Stimulated activated CD4-positive, alpha-beta T cell treated with anti-CD3 and anti-CD28 coated beads, Interleukin-15, amount 100 ng/mL, for 24 hours (primary cell): Measurements from ENCODE around the gene WBP2.
A peak's percentile ranks its signal among the peaks of the same experiment; 100 is the strongest.
"Not testable (repeated sequence)": the region's sequence is repeated elsewhere in the genome, so short reads cannot be mapped to it uniquely, and the experiment has no call there.

Experiments used
- DNase-seq: peaks from one replicate; pipeline ENCODE4 v3.0.0-alpha.2; 2020

Gene WBP2

GRCh38 chr17:75888484-75888883 lies 33.3 kb upstream of the WBP2 start:
- no peak for DNase-seq

DNA sequence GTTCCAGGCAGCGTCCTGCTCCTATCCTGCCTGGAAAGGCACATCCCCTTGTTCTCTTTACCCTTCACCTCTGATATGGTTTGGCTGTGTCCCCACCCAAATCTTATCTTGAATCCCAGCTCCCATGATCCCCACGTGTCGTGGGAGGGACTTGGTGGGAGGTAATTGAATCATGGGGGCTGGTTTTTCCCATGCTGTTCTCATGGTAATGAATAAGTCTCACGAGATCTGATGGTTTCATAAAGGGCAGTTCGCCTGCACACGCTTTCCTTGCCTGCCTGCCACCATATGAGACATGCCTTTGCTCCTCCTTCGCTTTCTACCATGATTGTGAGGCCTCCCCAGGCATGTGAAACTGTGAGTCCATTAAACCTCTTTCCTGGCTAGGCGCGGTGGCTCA lies 30.7 kb upstream of the WBP2 start:
- DNase-seq = not testable (repeated sequence)

- DNase-seq = no peak
These were observed 30.3 kb upstream of the WBP2 start for GRCh38 chr17:75885431-75885830.

DNA sequence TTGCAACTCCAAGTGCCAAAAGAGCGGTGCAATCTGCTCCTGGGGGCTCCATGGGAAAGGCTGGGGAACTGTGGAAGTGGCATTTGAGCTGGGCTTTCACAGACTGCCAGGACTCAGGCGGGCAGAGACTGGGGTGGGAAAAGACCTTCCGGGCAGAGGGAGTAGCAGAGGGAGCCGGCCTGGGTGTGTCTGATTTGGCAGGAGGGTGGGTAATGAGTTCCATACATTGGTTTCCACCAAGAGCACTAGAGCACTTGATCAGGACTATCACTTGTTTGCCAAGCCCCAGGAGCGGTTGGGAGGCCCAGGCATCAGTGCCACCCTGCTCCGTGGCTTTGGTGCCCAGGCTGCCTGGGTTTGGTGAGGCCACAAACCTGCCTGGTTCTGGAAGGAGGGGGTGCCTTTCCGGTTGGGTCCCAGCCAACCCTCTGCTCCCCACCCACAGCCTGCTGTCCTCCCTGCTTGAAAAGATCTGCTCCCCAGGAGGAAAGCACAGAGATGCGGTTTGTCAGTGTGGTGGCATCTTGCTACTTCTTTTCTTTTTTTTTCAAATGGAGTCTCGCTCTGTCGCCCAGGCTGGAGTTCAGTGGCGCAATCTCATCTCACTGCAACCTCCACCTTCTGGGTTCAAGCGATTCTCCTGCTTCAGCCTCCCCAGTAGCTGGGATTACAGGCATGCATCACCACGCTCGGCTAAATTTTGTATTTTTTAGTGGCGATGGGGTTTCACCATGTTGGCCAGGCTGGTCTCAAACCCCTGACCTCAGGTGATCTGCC lies 26.7 kb upstream of the WBP2 start:
- DNase-seq = no peak

DNA sequence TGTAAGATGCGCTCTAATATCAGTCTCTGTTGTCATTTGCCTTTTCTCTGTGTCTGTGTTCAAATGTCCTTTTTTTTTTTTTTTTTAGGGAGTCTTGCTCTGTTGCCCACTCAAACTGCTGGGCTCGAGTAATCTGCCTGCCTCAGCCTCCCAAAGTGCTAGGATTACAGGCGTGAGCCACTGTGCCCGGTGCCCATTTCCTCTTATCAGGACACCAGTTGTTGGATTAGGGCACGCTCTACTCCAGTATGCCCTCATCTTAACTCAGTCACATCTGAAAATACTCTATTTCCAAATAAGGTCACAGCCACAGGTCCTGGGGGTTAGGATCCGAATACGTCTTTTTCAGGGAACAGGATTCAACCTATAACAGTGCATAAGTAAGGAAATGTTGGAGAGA lies 25.1 kb upstream of the WBP2 start:
- DNase-seq = no peak

DNA sequence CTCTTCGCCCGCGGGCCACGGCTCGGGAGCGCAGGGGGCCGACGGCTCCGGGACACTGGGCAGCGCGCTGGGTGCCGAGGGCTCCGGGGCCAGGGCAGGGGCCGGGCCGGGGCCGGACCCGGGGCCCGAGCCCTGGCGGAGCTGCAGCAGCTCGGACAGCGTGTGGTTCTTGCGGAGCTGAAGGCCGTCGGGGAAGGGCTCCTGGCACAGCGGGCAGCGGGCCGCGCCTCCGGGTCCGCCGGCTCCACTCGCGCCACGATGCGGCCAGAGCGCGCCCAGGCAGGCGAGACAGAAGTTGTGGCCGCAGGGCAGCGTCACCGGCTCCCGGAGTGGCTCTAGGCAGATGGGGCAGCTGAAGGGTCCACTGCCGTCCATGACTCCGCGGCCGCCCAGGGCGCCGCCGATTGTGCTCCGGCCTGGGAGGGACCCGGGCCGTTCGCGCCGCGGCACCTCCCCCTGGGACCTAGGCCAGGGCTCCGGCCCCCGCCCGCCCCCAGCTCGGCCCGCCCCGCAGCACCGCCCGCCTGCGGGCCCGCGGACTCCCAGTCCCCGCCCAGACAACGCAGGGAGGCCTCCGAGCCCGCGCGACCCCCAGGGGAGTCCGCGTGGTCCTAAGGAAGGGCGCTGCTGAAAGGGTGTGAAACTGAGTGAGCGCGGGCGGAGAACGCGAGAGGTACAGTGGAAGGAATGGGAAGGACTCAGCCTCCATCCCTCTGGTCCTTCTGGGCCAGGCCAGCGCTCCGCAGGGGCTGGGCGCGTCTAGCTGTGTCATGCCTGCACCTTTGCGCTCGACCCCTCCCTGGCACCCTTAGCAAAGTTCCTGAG lies 23.3 kb upstream of the WBP2 start, which contains the start of gene TRIM47:
Gene TRIM47, minus strand, starts transcription at position 408 of the 825 bp plus-strand sequence. Its CDS starts 33 bp downstream, at position 375.
- peak; percentile 39 for DNase-seq

GRCh38 chr17:75877752-75878173 lies 22.6 kb upstream of the WBP2 start:
- peak; percentile 77 for DNase-seq

DNA sequence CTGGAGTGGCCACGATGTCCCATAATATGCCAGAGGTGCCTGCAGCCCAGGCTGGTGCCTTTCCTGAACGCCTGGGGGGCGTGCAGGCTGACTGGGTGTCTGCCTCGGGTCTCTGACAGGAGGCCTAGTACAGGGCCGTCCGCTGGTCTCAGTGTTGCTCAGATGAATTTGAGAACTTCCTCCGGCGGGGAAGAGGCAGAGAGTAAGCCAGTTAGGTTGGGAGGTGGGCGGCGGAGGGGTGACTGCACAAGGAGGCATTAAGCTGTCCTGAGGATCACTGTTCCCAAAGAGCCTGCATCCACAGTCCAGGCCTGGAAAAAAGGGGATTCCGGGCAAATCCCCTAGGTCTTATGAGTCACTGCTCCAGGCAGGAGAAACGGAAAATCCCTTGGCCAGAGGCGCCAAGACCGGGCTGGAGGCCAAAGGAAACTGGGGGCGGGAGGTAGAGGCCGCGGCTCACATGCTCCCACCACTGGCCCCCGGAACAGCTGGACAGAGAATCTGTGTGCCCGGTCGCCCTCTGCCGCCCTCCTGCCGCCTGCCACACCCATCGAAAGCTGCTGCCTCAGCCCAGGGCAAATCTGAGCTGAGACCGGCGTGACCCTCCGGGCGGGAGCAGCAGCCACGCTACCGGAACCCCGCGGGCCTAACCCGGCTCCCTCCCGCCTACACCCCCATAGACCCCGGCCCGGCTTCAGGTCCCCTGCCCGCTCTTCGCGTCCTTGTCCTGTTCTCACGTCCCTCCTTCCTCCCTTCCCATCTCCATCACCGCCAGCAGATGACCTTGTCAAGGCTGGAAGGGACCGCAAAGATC lies 22.0 kb upstream of the WBP2 start:
- DNase-seq = peak; percentile 71

DNA sequence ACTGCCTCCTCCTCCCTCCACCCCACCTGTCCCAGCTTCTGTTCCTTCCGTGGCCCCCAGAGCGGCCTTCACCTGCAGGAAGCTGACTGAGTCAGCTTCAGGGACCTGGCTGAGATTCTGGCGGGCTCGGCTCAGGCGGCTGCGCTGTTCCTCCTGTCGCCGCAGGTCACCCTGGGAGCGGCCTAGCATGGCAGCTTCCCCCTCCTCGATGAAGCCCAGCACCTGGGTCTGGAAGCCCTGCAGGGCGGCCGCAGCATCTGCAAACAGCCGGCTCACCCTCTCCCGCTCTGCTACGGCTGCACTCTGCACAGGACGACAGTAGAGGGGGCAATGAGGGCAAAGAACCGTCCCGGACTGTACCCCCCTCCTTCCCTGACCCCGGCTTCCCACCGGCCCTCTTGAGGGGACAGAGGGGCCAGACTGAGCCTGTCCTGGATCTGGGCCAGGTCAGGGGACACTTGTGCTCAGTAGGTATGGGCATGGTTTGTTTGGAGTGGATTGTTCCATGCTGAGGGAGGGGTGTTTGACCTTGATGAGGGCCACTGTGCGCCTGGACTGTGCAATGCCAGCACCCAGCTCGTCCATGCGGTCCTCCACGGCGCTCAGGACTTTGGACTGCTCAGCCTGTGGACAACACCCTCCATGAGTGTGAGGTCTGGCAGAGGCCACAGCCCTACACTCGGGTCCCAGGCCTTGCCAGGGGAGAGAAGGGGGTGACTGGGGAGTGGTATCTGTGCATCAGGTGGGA lies 21.2 kb upstream of the WBP2 start:
- DNase-seq = peak; percentile 82

DNA sequence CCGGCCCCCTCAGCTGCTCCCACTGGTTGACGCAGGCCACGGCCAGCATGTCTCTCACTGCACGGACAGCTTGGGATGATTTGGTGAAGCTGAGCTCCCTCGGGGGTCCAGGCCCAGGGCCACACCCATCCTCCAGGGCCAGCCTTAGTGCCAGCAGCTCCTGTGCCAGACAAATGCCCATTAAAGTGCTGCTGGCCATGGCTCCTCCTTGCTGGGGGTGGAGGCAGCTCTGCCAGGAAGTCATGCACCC lies 20.7 kb upstream of the WBP2 start:
- DNase-seq = no peak

GRCh38 chr17:75875182-75875939 lies 20.2 kb upstream of the WBP2 start:
- no peak for DNase-seq

GRCh38 chr17:75874323-75875181 lies 19.4 kb upstream of the WBP2 start:
- no peak for DNase-seq

DNA sequence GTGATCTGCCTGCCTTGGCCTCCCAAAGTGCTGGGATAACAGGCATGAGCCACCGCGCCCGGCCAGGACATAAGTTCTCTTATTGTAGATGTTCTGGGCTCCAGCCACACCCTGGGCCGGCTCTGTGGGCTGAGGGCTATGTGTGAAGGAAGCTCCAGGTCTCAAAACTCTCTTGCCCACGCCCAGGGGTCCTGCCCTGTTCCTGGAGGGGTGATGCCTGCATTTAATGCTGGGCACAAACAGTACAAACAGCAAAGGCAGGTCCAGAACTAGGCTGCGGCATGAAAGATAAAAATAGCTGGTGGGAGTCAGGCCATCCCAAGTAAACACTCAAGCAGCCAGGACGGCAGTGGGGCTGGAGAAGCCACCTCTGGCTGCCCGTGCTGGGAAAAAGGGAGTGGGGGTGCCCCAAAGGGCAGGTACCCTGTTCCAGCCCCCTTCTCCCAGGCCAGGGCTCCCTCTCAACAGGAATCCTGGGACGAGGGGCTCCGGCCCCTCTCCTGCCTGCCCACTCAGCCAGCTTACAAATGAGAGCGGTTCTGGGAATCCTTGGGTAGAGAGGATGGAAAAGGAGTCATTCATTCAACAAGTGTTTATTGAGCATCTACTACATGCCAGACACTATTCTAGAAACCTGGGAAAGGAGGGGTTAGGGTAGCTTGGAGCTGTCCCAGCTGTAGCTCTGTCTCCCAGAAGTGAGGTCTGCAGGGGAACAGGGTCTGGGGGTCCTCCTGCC lies 18.6 kb upstream of the WBP2 start:
- DNase-seq = no peak

GRCh38 chr17:75872434-75873351 lies 17.6 kb upstream of the WBP2 start:
- peak; percentile 46 for DNase-seq

DNA sequence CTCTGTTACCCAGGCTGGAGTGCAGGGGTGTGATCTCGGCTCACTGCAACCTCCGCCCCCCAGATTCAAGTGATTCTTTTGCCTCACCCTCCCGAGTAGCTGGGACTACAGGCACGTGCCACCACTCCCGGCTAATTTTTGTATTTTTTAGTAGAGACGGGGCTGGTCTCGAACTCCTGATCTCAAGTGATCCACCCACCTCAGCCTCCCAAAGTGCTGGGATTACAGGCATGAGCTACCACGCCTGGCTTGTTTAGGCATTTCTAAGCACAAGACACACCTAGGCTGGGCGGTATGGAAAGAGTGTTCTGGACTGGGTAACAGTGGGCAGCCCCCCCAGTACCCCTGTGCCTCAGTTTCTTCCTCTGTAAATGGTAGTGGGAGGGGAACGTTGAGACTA lies 15.1 kb upstream of the WBP2 start:
- not testable (repeated sequence) for DNase-seq

DNA sequence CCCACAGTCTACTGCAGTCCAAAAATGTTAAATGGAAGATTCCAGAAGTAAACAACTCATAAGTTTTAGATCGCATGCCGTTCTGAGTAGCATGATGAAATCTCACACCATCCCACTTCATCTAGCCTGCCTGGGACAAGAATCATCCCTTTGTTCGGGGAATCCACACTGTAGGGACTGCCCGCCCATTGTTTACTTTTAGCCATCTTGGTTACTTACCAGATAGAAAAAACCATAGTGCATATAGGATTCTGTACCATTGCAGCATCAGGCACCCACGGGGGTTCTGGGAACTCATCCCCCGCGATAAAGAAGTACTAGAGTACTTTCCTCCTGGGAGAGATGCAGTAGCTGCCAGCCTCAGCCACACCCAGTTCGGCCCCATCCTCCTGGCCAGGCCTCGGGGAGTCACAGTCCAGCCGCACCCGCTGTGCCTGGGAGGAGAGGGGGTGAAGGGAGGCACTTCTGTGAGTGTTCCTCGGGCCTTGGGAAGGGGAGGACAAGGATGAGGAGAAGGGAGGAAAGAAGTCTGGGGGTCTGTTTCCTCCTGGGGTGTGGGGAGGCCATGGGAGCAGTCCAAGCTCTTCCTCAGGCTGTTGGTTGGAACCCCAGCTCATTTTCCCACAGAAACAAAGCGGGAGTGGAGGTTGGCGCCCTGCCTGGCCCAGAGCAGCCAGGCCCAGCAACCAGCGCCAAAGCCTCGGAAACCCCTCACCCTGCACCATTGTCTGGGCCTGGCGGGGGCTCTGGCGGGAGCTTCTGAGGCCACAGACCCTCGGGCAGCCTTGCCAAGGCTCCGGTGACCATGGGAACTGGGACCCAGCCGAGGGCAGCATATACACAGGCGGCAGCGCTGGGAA lies 14.4 kb upstream of the WBP2 start:
- DNase-seq = no peak

GRCh38 chr17:75868730-75869281 lies 13.7 kb upstream of the WBP2 start:
- DNase-seq = not testable (repeated sequence)
